ENCODE data around the gene DENND1A.
"Not testable (repeated sequence)": the region's sequence is repeated elsewhere in the genome, so short reads cannot be mapped to it uniquely, and the experiment has no call there.

Gene DENND1A

DNA sequence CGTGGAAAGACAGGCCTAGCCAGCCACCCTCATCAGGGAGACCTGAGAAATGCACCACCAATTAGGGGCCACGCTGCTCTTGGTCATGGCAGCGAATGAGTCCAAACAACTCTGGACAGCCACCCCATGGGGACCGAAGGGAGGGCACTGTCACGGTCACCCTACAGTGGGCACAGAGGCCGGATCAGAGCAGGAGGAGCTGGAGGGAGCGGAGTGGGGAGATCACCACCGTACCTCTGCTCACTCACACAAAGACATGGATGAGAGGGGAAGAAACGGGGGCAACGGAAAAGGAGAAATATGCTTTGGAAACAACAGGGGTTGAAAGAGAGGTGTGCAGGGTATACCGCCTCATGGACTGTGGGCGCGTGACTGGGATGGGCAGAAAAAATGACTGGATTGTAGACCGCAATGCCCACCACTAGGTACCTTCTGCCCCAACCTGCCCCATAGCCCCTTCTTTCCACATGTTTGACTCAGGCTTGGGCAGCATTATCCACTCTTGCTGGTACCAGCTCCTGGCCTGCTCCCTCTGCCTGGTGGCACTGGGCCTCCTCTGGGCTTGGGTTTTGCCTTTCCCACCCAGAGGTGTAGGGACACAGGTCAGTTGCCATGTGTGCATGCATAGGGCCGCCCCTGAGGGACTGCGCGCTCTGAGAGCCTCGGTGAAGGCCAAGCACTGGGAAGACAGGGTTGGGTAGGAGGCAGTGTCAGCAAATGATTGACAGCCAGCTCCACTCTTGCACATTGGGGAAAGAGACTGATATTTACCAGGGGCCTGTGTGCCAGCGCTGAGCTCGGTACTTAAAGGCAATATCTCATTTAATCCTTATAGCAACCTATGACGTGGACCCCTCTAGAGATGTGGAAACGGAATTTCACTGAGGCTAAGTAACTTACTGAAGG, 497.3 kb downstream of the DENND1A start:
- Histone ChIP-seq H3K9me2 (replicated peaks; ENCODE audit: insufficient read depth, low read length) (no peaks in the 10 kb centered on the region), H3K36me3 (ENCODE audit: low read length) (no peaks in the 10 kb centered on the region), H3F3A (ENCODE audit: insufficient read depth) (no peaks in the 10 kb centered on the region), H3K9ac (ENCODE audit: low read length) (no peak overlapping the region), H3K27ac (ENCODE audit: low read depth, low read length) (no peak overlapping the region), H4K20me1 (ENCODE audit: low read depth, low read length) (no peaks in the 10 kb centered on the region), H3K4me2 (ENCODE audit: low read depth, low read length, poor library complexity, severe bottlenecking) (no peak overlapping the region), H3K79me2 (ENCODE audit: insufficient read depth, low read length) (no peaks in the 10 kb centered on the region), H3K4me3 (ENCODE audit: insufficient read depth, low read length, poor library complexity, severe bottlenecking) (no peak overlapping the region), H2AFZ (ENCODE audit: low read depth, low read length, severe bottlenecking) (no peak overlapping the region), H3K9me3 (ENCODE audit: insufficient read depth, low read length) (no peaks in the 10 kb centered on the region), H3K27me3 (ENCODE audit: low read length) (no peaks in the 10 kb centered on the region)
- TF ChIP-seq CTCF (IDR thresholded peaks at IDR 0.05; ENCODE audit: insufficient read depth, low read length, poor library complexity, severe bottlenecking), result no peak
- no peak for TF ChIP-seq EZH2phosphoT487 (conservative IDR thresholded peaks at IDR 0.05; ENCODE audit: low read length)

DNA sequence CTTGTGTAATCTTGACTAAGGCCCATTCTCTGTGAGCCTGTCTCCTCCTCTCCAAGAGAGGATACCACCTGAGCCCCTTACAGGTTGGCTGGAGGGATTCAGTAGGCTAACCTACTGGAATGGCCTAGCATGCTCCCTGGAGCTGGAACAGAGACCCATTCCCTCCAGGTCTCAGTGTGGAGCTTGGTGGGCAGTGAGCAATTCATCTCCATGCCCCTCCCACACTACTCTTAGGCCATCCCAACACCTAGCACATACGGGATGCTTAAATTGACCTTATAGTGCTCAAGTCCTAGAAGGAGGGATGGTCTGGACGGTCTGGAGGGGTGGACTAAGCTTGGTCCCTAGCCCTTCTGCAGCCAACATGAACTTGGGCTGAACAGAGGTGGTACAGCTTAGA, 498.3 kb downstream of the DENND1A start:
- H3K9me2 ChIP-seq (replicated peaks; ENCODE audit: insufficient read depth, low read length), result no peaks in the 10 kb centered on the region
- H4K20me1 ChIP-seq (ENCODE audit: low read depth, low read length), result no peaks in the 10 kb centered on the region
- no peaks in the 10 kb centered on the region for H3K79me2 ChIP-seq (ENCODE audit: insufficient read depth, low read length)
- H2AFZ ChIP-seq (ENCODE audit: low read depth, low read length, severe bottlenecking), result no peak overlapping the region
- no peak overlapping the region for H3K27ac ChIP-seq (ENCODE audit: low read depth, low read length)
- TF ChIP-seq EZH2phosphoT487 (conservative IDR thresholded peaks at IDR 0.05; ENCODE audit: low read length) (no peak), CTCF (IDR thresholded peaks at IDR 0.05; ENCODE audit: insufficient read depth, low read length, poor library complexity, severe bottlenecking) (no peak)
- H3K4me3 ChIP-seq (ENCODE audit: insufficient read depth, low read length, poor library complexity, severe bottlenecking), result no peak overlapping the region
- no peaks in the 10 kb centered on the region for H3K36me3 ChIP-seq (ENCODE audit: low read length)
- H3K4me2 ChIP-seq (ENCODE audit: low read depth, low read length, poor library complexity, severe bottlenecking), result no peak overlapping the region
- H3K27me3 ChIP-seq (ENCODE audit: low read length), result no peaks in the 10 kb centered on the region
- H3K9ac ChIP-seq (ENCODE audit: low read length), result no peak overlapping the region
- no peaks in the 10 kb centered on the region for H3F3A ChIP-seq (ENCODE audit: insufficient read depth)
- H3K9me3 ChIP-seq (ENCODE audit: insufficient read depth, low read length), result no peaks in the 10 kb centered on the region

GRCh38 chr9:123428450-123428849, 501.5 kb downstream of the DENND1A start:
- H3K9me3 ChIP-seq (ENCODE audit: insufficient read depth, low read length); H3K79me2 ChIP-seq (ENCODE audit: insufficient read depth, low read length); H3K9me2 ChIP-seq (replicated peaks; ENCODE audit: insufficient read depth, low read length); H4K20me1 ChIP-seq (ENCODE audit: low read depth, low read length); H3F3A ChIP-seq (ENCODE audit: insufficient read depth); H2AFZ ChIP-seq (ENCODE audit: low read depth, low read length, severe bottlenecking); H3K27me3 ChIP-seq (ENCODE audit: low read length); H3K36me3 ChIP-seq (ENCODE audit: low read length); H3K4me3 ChIP-seq (ENCODE audit: insufficient read depth, low read length, poor library complexity, severe bottlenecking); H3K27ac ChIP-seq (ENCODE audit: low read depth, low read length); H3K9ac ChIP-seq (ENCODE audit: low read length); H3K4me2 ChIP-seq (ENCODE audit: low read depth, low read length, poor library complexity, severe bottlenecking): not testable (repeated sequence)

- H3K4me2 ChIP-seq (ENCODE audit: low read depth, low read length, poor library complexity, severe bottlenecking), result peak overlapping the region; percentile 6
- no peak overlapping the region for H2AFZ ChIP-seq (ENCODE audit: low read depth, low read length, severe bottlenecking)
Measured at GRCh38 chr9:123426406-123426805, 503.5 kb downstream of the DENND1A start.

More at GRCh38 chr9:123426406-123426805, 503.5 kb downstream of the DENND1A start:
- no peaks in the 10 kb centered on the region for H3K27me3 ChIP-seq (ENCODE audit: low read length)
- TF ChIP-seq EZH2phosphoT487 (conservative IDR thresholded peaks at IDR 0.05; ENCODE audit: low read length) (no peak), CTCF (IDR thresholded peaks at IDR 0.05; ENCODE audit: insufficient read depth, low read length, poor library complexity, severe bottlenecking) (no peak)
- H3K9me2 ChIP-seq (replicated peaks; ENCODE audit: insufficient read depth, low read length), result no peaks in the 10 kb centered on the region
- H3K27ac ChIP-seq (ENCODE audit: low read depth, low read length), result no peak overlapping the region
- no peaks in the 10 kb centered on the region for H4K20me1 ChIP-seq (ENCODE audit: low read depth, low read length)
- no peaks in the 10 kb centered on the region for H3K36me3 ChIP-seq (ENCODE audit: low read length)
- no peak overlapping the region for H3K4me3 ChIP-seq (ENCODE audit: insufficient read depth, low read length, poor library complexity, severe bottlenecking)
- no peaks in the 10 kb centered on the region for H3F3A ChIP-seq (ENCODE audit: insufficient read depth)
- no peaks in the 10 kb centered on the region for H3K9me3 ChIP-seq (ENCODE audit: insufficient read depth, low read length)
- no peaks in the 10 kb centered on the region for H3K79me2 ChIP-seq (ENCODE audit: insufficient read depth, low read length)
- no peak overlapping the region for H3K9ac ChIP-seq (ENCODE audit: low read length)

All from SU-DHL-6 (cell line).